Brain microvascular endothelial cell (primary cell): ENCODE results near the gene KCNAB2.

Experiments
- DNase-seq: peaks from one replicate; pipeline ENCODE4 v3.0.0-alpha.2; 2020
- H3K27ac ChIP-seq: fragments of 250-450 bp; sonication (Bioruptor Pico); 2 replicates; pipeline ENCODE4 v1.5.1; 2020; ENCODE audit warnings: mild to moderate bottlenecking, moderate library complexity
- H3K27me3 ChIP-seq: fragments of 250-450 bp; sonication (Bioruptor Pico); replicated peaks from 2 replicates; pipeline ENCODE4 v1.5.1; 2020; ENCODE audit warnings: mild to moderate bottlenecking
- H3K36me3 ChIP-seq: fragments of 250-450 bp; sonication (Bioruptor Pico); replicated peaks from 2 replicates; pipeline ENCODE4 v1.5.1; 2020; ENCODE audit warnings: mild to moderate bottlenecking
- H3K4me3 ChIP-seq: 2 replicates; pipeline ENCODE4 v1.5.1; 2011; ENCODE audit warnings: low read depth, mild to moderate bottlenecking, control low read depth, low read length, moderate library complexity
- CTCF ChIP-seq: IDR thresholded peaks from 2 replicates; pipeline ENCODE4 v1.5.1; 2011; ENCODE audit warnings: low read depth, mild to moderate bottlenecking, moderate library complexity, low read length, control low read depth, inconsistent platforms; ENCODE audit errors: missing control alignments
- in situ Hi-C: cut with HindIII; loops from 2 replicates; pipeline ENCODE4 v1.10.0; 2017; ENCODE audit warnings: low sequenced_read_pairs, low pct_ligation_motif_present

KCNAB2 gene

GRCh38 chr1:6045561-6045960 is at the start of gene KCNAB2:
Gene KCNAB2 (plus strand): TSS chr1:6045888. CDS start chr1:6051537, 5,649 bp downstream.
- DNase-seq, result no peak
- no peaks in the 10 kb centered on the region for H3K36me3 ChIP-seq
- peaks cover 13% of the 10 kb centered on the region for H3K27me3 ChIP-seq
- no peak within 1 kb of the TSS for H3K27ac ChIP-seq
- no peak for TF ChIP-seq CTCF
- in situ Hi-C loops, result no loop called here
- H3K4me3 ChIP-seq, result no peak within 1 kb of the TSS

- no peak for DNase-seq
- H3K4me3 ChIP-seq, result no peak overlapping the region
- in situ Hi-C loops, result no loop called here
- TF ChIP-seq CTCF, result no peak
- H3K36me3 ChIP-seq, result no peaks in the 10 kb centered on the region
- no peaks in the 10 kb centered on the region for H3K27me3 ChIP-seq
- H3K27ac ChIP-seq, result no peak overlapping the region
Measured at GRCh38 chr1:5996641-5997270, 48.9 kb upstream of the KCNAB2 start.

GRCh38 chr1:5997316-5997715 is 48.4 kb upstream of the KCNAB2 start:
- TF ChIP-seq CTCF, result no peak
- in situ Hi-C loops, result no loop called here
- peaks cover 5% of the 10 kb centered on the region for H3K27me3 ChIP-seq
- no peak overlapping the region for H3K4me3 ChIP-seq
- H3K27ac ChIP-seq, result no peak overlapping the region
- H3K36me3 ChIP-seq, result no peaks in the 10 kb centered on the region
- no peak for DNase-seq

- TF ChIP-seq CTCF, result no peak
- no peak for DNase-seq
- Histone ChIP-seq H3K27ac (no peak overlapping the region), H3K27me3 (peaks cover 15% of the 10 kb centered on the region), H3K36me3 (no peaks in the 10 kb centered on the region), H3K4me3 (no peak overlapping the region)
- in situ Hi-C loops, result no loop called here
Measured at GRCh38 chr1:5998051-5998905, 47.4 kb upstream of the KCNAB2 start.

- TF ChIP-seq CTCF, result no peak
- H3K36me3 ChIP-seq, result no peaks in the 10 kb centered on the region
- no peak overlapping the region for H3K27ac ChIP-seq
- in situ Hi-C loops, result no loop called here
- H3K4me3 ChIP-seq, result no peak overlapping the region
- H3K27me3 ChIP-seq, result peaks cover 16% of the 10 kb centered on the region
- no peak for DNase-seq
Measured at GRCh38 chr1:5998906-5999301, 46.8 kb upstream of the KCNAB2 start.
